Urinary bladder (tissue), 4 donors: ENCODE data around the gene CLDN34. TPM values are rescaled to one million over a fixed set of nuclear protein-coding genes. Genes with fewer than 3 reads are reported as not detected.

ENCODE experiments used
- DNase-seq: peaks from one replicate; pipeline ENCODE4 v3.0.0-alpha.2; 2015; ENCODE audit errors: extremely low spot score
- H3K27ac ChIP-seq: one replicate; pipeline ENCODE4 v1.5.1; 2013; ENCODE audit warnings: low read depth, mild to moderate bottlenecking, moderate library complexity
- H3K36me3 ChIP-seq: one replicate; pipeline ENCODE4 v1.6.1; 2013; ENCODE audit warnings: mild to moderate bottlenecking, moderate library complexity; ENCODE audit not compliant: insufficient read depth
- H3K4me1 ChIP-seq: one replicate; pipeline ENCODE4 v1.6.1; 2013; ENCODE audit warnings: mild to moderate bottlenecking, moderate library complexity; ENCODE audit not compliant: insufficient read depth
- H3K4me3 ChIP-seq: one replicate; pipeline ENCODE4 v1.5.1; 2013; ENCODE audit warnings: low read depth, low read length
- WGBS: extraction: QIAGEN DNeasy Blood & Tissue Kit; methylation state at CpG from one replicate; pipeline ENCODE4 v1.1.7; 2013; 5-methylcytosine and 5-hydroxymethylcytosine counted together
- polyA plus RNA-seq: library from polyadenylated mRNA; stranded (reverse); fragments of 200-250 nt; gene quantifications from one replicate; pipeline ENCODE4 v1.2.3, GENCODE V29; 2013
- total RNA-seq: library from RNA; depleted of rRNA; stranded (reverse); fragments of >200 nt; gene quantifications from one replicate; pipeline ENCODE4 v1.2.3, GENCODE V29; 2014
- donor health status: healthy with polysubstance abuse.
- donor health status: healthy.

The CLDN34 gene
- total and polyA plus RNA-seq, 2 donors, result 0.32 TPM; not detected in 1

GRCh38 chrX:9947131-9947794 is 19.9 kb upstream of the CLDN34 start:
- peaks cover 1% of the 10 kb centered on the region for H3K36me3 ChIP-seq
- H3K27ac ChIP-seq, result no peak overlapping the region
- H3K4me1 ChIP-seq, result no peaks in the 10 kb centered on the region
- DNase-seq, result no peak
- WGBS, result 72% methylated on average over 10 of the region's 10 CpGs
- H3K4me3 ChIP-seq, result no peak overlapping the region

- DNase-seq, result no peak
- 70% methylated on average over 9 of the region's 9 CpGs for WGBS
- Histone ChIP-seq H3K36me3 (peaks cover 1% of the 10 kb centered on the region), H3K4me3 (no peak overlapping the region), H3K27ac (no peak overlapping the region), H3K4me1 (no peaks in the 10 kb centered on the region)
Measured at GRCh38 chrX:9948406-9948805, 18.8 kb upstream of the CLDN34 start.

- Histone ChIP-seq H3K4me1 (no peaks in the 10 kb centered on the region), H3K36me3 (no peaks in the 10 kb centered on the region), H3K27ac (no peak overlapping the region), H3K4me3 (no peak overlapping the region)
- 86% methylated on average over 1 of the region's 1 CpG for WGBS
- no peak for DNase-seq
Measured at GRCh38 chrX:9952300-9952699, 14.9 kb upstream of the CLDN34 start.

- 93% methylated on average over 2 of the region's 2 CpGs for WGBS
Measured at GRCh38 chrX:9953396-9953795, 13.8 kb upstream of the CLDN34 start.

GRCh38 chrX:9955506-9955905 is 11.7 kb upstream of the CLDN34 start:
- no peak overlapping the region for H3K27ac ChIP-seq
- no peak for DNase-seq
- H3K4me1 ChIP-seq, result no peaks in the 10 kb centered on the region
- H3K4me3 ChIP-seq, result no peak overlapping the region
- WGBS, result 71% methylated on average over 6 of the region's 6 CpGs
- no peaks in the 10 kb centered on the region for H3K36me3 ChIP-seq

More at GRCh38 chrX:9953396-9953795, 13.8 kb upstream of the CLDN34 start:
- no peaks in the 10 kb centered on the region for H3K4me1 ChIP-seq
- H3K36me3 ChIP-seq, result no peaks in the 10 kb centered on the region
- no peak for DNase-seq
- H3K27ac ChIP-seq, result no peak overlapping the region
- no peak overlapping the region for H3K4me3 ChIP-seq

- Histone ChIP-seq H3K36me3 (no peaks in the 10 kb centered on the region), H3K4me3 (no peak overlapping the region), H3K4me1 (no peaks in the 10 kb centered on the region), H3K27ac (no peak overlapping the region)
- no peak for DNase-seq
- whole genome bisulfite sequencing, result 87% methylated on average over 9 of the region's 9 CpGs
Measured at GRCh38 chrX:9957743-9958142, 9.4 kb upstream of the CLDN34 start.

- no peaks in the 10 kb centered on the region for H3K36me3 ChIP-seq
- no peaks in the 10 kb centered on the region for H3K4me1 ChIP-seq
- no peak overlapping the region for H3K27ac ChIP-seq
- WGBS, result 91% methylated on average over 5 of the region's 5 CpGs
- DNase-seq, result no peak
- H3K4me3 ChIP-seq, result no peak overlapping the region
Measured at GRCh38 chrX:9958183-9958582, 9.0 kb upstream of the CLDN34 start.

- no peak overlapping the region for H3K4me3 ChIP-seq
- WGBS, result 83% methylated on average over 5 of the region's 5 CpGs
- H3K27ac ChIP-seq, result no peak overlapping the region
- no peaks in the 10 kb centered on the region for H3K4me1 ChIP-seq
- H3K36me3 ChIP-seq, result no peaks in the 10 kb centered on the region
- DNase-seq, result no peak
Measured at GRCh38 chrX:9961750-9962149, 5.4 kb upstream of the CLDN34 start.

- no peak for DNase-seq
- Histone ChIP-seq H3K36me3 (no peaks in the 10 kb centered on the region), H3K27ac (no peak overlapping the region), H3K4me1 (no peaks in the 10 kb centered on the region), H3K4me3 (no peak overlapping the region)
- 83% methylated on average over 3 of the region's 3 CpGs for WGBS
Measured at GRCh38 chrX:9977635-9978034, 10.5 kb downstream of the CLDN34 start.

- Histone ChIP-seq H3K4me3 (no peak overlapping the region), H3K4me1 (no peaks in the 10 kb centered on the region), H3K36me3 (no peaks in the 10 kb centered on the region), H3K27ac (no peak overlapping the region)
- 81% methylated on average over 7 of the region's 7 CpGs for WGBS
- no peak for DNase-seq
Measured at GRCh38 chrX:9980401-9980800, 13.2 kb downstream of the CLDN34 start.

- Histone ChIP-seq H3K36me3 (no peaks in the 10 kb centered on the region), H3K27ac (no peak overlapping the region), H3K4me1 (no peaks in the 10 kb centered on the region), H3K4me3 (no peak overlapping the region)
- DNase-seq, result no peak
- WGBS, result 80% methylated on average over 5 of the region's 5 CpGs
Measured at GRCh38 chrX:9980927-9981326, 13.8 kb downstream of the CLDN34 start.

- H3K4me3 ChIP-seq, result no peak overlapping the region
- no peak for DNase-seq
- H3K27ac ChIP-seq, result no peak overlapping the region
- 92% methylated on average over 18 of the region's 18 CpGs for WGBS
- H3K4me1 ChIP-seq, result no peaks in the 10 kb centered on the region
- no peaks in the 10 kb centered on the region for H3K36me3 ChIP-seq
Measured at GRCh38 chrX:9983441-9983840, 16.3 kb downstream of the CLDN34 start.

- no peak overlapping the region for H3K27ac ChIP-seq
- 95% methylated on average over 11 of the region's 11 CpGs for WGBS
- no peak overlapping the region for H3K4me3 ChIP-seq
Measured at GRCh38 chrX:9983846-9984245, 16.7 kb downstream of the CLDN34 start.

GRCh38 chrX:9988762-9989161 is 21.6 kb downstream of the CLDN34 start:
- Histone ChIP-seq H3K4me3 (no peak overlapping the region), H3K36me3 (no peaks in the 10 kb centered on the region), H3K27ac (no peak overlapping the region), H3K4me1 (no peaks in the 10 kb centered on the region)
- WGBS, result 28% methylated on average over 1 of the region's 1 CpG
- DNase-seq, result no peak

More at GRCh38 chrX:9983846-9984245, 16.7 kb downstream of the CLDN34 start:
- H3K4me1 ChIP-seq, result no peaks in the 10 kb centered on the region
- no peak for DNase-seq
- H3K36me3 ChIP-seq, result no peaks in the 10 kb centered on the region

GRCh38 chrX:9992061-9992460 is 24.9 kb downstream of the CLDN34 start:
- 96% methylated on average over 28 of the region's 28 CpGs for WGBS
- Histone ChIP-seq H3K4me1 (no peaks in the 10 kb centered on the region), H3K36me3 (no peaks in the 10 kb centered on the region), H3K4me3 (no peak overlapping the region), H3K27ac (no peak overlapping the region)
- no peak for DNase-seq
